ENCODE results near the gene ERLEC1. TPM values are rescaled to one million over a fixed set of nuclear protein-coding genes. Genes with fewer than 3 reads are reported as not detected.
A peak's percentile ranks its signal among the peaks of the same experiment; 100 is the strongest.

Gene ERLEC1
- total and polyA plus RNA-seq, 2 of the 4 experiments (the other 2 are of a cell fraction), result 40.3 to 53.4 TPM

DNA sequence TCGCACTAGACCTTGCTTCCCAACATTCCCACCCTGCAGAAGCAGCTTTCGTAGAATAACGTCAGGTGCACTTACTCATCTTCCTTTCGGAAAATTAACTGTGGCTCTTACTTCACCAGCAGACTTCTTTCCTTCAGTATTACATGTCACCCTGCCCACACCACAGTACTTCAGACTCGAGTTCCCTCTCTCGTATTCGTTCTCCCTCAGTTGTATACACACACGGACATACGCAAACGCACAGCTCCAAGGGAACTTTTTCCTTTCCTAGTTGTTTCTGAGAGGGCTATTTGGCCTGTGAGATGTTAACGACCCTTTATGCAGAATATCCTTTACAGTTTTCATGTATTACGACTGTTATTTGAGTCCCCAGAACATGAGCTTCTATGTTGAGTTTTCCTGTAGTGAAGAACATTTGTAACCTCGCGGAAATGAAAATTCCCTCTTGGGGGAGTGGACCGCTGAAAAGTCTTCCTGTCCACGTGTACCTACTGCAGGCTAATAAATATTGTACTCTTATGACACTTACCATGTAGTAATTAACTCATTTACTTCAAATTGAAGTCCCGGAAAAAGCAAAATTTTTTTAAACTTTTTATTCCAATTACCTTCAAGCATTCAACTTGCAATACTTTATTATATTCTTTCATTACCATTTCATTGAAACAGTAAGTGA is 908 bp downstream of the ERLEC1 start:
- peak overlapping the region; percentile 94 for H2AFZ ChIP-seq (replicated peaks; ENCODE audit: low read length, poor library complexity)
- no peak overlapping the region for H2BK20ac ChIP-seq (ENCODE audit: low read depth, low read length)
- DNase-seq (peak; percentile 48), ATAC-seq (ENCODE audit: low read depth) (peak; percentile 19)
- H4K91ac ChIP-seq (ENCODE audit: insufficient read depth, low read depth, low read length), result peak overlapping the region; percentile 71
- ChIA-PET POLR2A (ENCODE audit: unreplicated experiment) (no interaction called here), CTCF (no interaction called here)
- H3K27me3 ChIP-seq (ENCODE audit: control insufficient read depth, insufficient read depth, low read length), result no peaks in the 10 kb centered on the region
- in situ Hi-C loops (cut with MboI; ENCODE audit: low sequenced_read_pairs), result no loop called here
- peaks cover 22 to 61% of the 10 kb centered on the region in 2 experiments; a peak in 3 of 4 replicates for H3K79me1 ChIP-seq (ENCODE audit: low read depth in 1 of 2, low read length in 2 of 2)
- TSS peak; percentile 71 for BruUV-seq (replicated peaks)
- no peaks in the 10 kb centered on the region for H3K9me3 ChIP-seq (ENCODE audit: control insufficient read depth, insufficient read depth, low read length)
- H3K4me3 ChIP-seq (ENCODE audit: insufficient read depth, low read depth, low read length), result peak overlapping the region; percentile 93
- peak overlapping the region; percentile 92 for H3K27ac ChIP-seq (ENCODE audit: insufficient read depth, low read length)
- H4K20me1 ChIP-seq (ENCODE audit: insufficient read depth, low read length), result peaks cover 25% of the 10 kb centered on the region
- H3K18ac ChIP-seq (ENCODE audit: low read depth, low read length), result 0 out of 2 replicates have a peak overlapping the region, but pooled peaks have one; percentile 2
- dilution Hi-C loops (cut with HindIII; ENCODE audit: low sequenced_read_pairs, unreplicated experiment), result no loop called here
- peak overlapping the region; percentile 61; the same call in 1 of the 2 replicates for H4K5ac ChIP-seq (ENCODE audit: low read depth, low read length)
- peak overlapping the region; percentile 94 for H3K9ac ChIP-seq (ENCODE audit: low read depth, low read length)
- H3K56ac ChIP-seq (ENCODE audit: extremely low read depth, insufficient read depth, low read length), result peak overlapping the region; percentile 83
- TF ChIP-seq MXI1 (IDR thresholded peaks at IDR 0.05; ENCODE audit: borderline replicate concordance, low read depth, low read length) (0 out of 2 replicates have a peak, but pooled peaks have one; percentile 45), CEBPB (IDR thresholded peaks at IDR 0.05; ENCODE audit: low read depth, low read length) (no peak)
- peaks cover 9% of the 10 kb centered on the region for H3K9me1 ChIP-seq (ENCODE audit: insufficient read depth, low read length)
- intact Hi-C loops (cut with micrococcal nuclease), result no loop called here
- peak overlapping the region; percentile 86 for H3K14ac ChIP-seq (replicated peaks; ENCODE audit: low read depth, low read length)
- H3K36me3 ChIP-seq (ENCODE audit: control insufficient read depth, insufficient read depth, low read length), result 0 out of 2 replicates have a peak, but pooled peaks cover 1% of the 10 kb centered on the region
- H3K4ac ChIP-seq (ENCODE audit: low read depth, low read length), result peak overlapping the region; percentile 85
- no peak overlapping the region for H2BK15ac ChIP-seq (ENCODE audit: low read depth, low read length)
- H2BK5ac ChIP-seq (ENCODE audit: low read depth, low read length, poor library complexity, severe bottlenecking), result peak overlapping the region; percentile 77
- peak overlapping the region; percentile 80 for H3K23ac ChIP-seq (ENCODE audit: low read depth, low read length)
- H3K4me1 ChIP-seq (ENCODE audit: control insufficient read depth, insufficient read depth, low read length), result peaks cover 10% of the 10 kb centered on the region
- peak overlapping the region; percentile 94 for H3K4me2 ChIP-seq (ENCODE audit: low read depth, low read length)
- peak overlapping the region; percentile 92 for H2AK5ac ChIP-seq (ENCODE audit: low read depth, low read length)
- WGBS, 2 experiments (ENCODE audit: extremely low coverage in 2 of 2, insufficient read length in 1 of 2), result 0% methylated on average over 4 of the region's 17 CpGs; no CpG with 5 or more reads in 1 of the 2 experiments
- peak overlapping the region; percentile 62; the same call in 1 of the 2 replicates for H2BK120ac ChIP-seq (ENCODE audit: low read depth, low read length)
- peak overlapping the region; percentile 82 to 94 for H4K8ac ChIP-seq (ENCODE audit: low read depth in 2 of 2, low read length in 2 of 2)
- H2AK9ac ChIP-seq (replicated peaks; ENCODE audit: low read depth, low read length, poor library complexity), result peak overlapping the region; percentile 91
